Osteocyte (in vitro differentiated cells): ENCODE data around the gene ITGA7. TPM values are rescaled to one million over a fixed set of nuclear protein-coding genes. Genes with fewer than 3 reads are reported as not detected.
"Not testable (repeated sequence)": the region's sequence is repeated elsewhere in the genome, so short reads cannot be mapped to it uniquely, and the experiment has no call there.

Source experiments
- DNase-seq: peaks from one replicate; pipeline ENCODE4 v3.0.0; 2021; ENCODE audit warnings: mixed read lengths; ENCODE audit not compliant: unreplicated experiment; ENCODE audit errors: extremely low spot score
- H3K27ac Mint-ChIP-seq: one replicate; pipeline ENCODE4 v1.8.0; 2021; ENCODE audit warnings: mild to moderate bottlenecking, mixed read lengths; ENCODE audit not compliant: unreplicated experiment
- H3K27me3 Mint-ChIP-seq: one replicate; pipeline ENCODE4 v1.8.0; 2021; ENCODE audit warnings: mixed read lengths; ENCODE audit not compliant: unreplicated experiment
- H3K36me3 Mint-ChIP-seq: one replicate; pipeline ENCODE4 v1.8.0; 2021; ENCODE audit warnings: mixed read lengths; ENCODE audit not compliant: unreplicated experiment
- H3K4me1 Mint-ChIP-seq: one replicate; pipeline ENCODE4 v1.8.0; 2021; ENCODE audit warnings: mixed read lengths; ENCODE audit not compliant: unreplicated experiment
- H3K4me3 Mint-ChIP-seq: one replicate; pipeline ENCODE4 v1.8.0; 2021; ENCODE audit warnings: mild to moderate bottlenecking, moderate library complexity, mixed read lengths; ENCODE audit not compliant: unreplicated experiment
- H3K9me3 Mint-ChIP-seq: one replicate; pipeline ENCODE4 v1.8.0; 2021; ENCODE audit warnings: mixed read lengths; ENCODE audit not compliant: unreplicated experiment
- total RNA-seq: library from RNA; stranded (reverse); gene quantifications from 2 replicates; pipeline ENCODE4 v1.2.1, GENCODE V29; 2021
- TF ChIP-seq, protein P1 (sequence below): fragments of 200-600 bp; sonication (generic); IDR thresholded peaks from 2 replicates; pipeline ENCODE4 v1.5.0; 2021; ENCODE audit warnings: antibody characterized with exemption, mild to moderate bottlenecking, moderate library complexity

The ITGA7 gene
- total RNA-seq, 1 donor from 2014 or later, result 5.7 TPM

DNA sequence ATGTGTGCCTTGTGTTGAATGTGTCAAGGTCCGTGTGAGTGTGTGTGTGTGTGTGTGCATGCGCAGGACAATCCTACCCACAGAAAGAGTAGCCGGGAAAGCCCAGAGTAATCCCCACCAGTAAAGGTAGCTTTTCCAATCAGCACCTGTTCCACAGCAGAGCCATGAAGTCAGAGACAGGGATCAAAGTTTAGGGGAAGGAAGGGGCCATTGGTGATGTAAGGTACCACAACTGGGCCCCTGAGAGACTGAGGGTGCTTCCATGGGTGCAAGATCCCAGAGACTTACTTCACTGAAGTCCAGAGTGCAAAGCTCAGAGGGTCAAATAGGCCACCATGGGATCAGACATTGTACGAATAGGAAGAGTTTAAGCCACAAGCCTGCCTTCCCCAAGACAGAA is 50.5 kb downstream of the ITGA7 start:
- H3K9me3 Mint-ChIP-seq, result no peaks in the 10 kb centered on the region
- no peak overlapping the region for H3K4me3 Mint-ChIP-seq
- no peak overlapping the region for H3K27ac Mint-ChIP-seq
- TF ChIP-seq, protein P1, sequence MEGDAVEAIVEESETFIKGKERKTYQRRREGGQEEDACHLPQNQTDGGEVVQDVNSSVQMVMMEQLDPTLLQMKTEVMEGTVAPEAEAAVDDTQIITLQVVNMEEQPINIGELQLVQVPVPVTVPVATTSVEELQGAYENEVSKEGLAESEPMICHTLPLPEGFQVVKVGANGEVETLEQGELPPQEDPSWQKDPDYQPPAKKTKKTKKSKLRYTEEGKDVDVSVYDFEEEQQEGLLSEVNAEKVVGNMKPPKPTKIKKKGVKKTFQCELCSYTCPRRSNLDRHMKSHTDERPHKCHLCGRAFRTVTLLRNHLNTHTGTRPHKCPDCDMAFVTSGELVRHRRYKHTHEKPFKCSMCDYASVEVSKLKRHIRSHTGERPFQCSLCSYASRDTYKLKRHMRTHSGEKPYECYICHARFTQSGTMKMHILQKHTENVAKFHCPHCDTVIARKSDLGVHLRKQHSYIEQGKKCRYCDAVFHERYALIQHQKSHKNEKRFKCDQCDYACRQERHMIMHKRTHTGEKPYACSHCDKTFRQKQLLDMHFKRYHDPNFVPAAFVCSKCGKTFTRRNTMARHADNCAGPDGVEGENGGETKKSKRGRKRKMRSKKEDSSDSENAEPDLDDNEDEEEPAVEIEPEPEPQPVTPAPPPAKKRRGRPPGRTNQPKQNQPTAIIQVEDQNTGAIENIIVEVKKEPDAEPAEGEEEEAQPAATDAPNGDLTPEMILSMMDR, result no peak
- peaks cover 48% of the 10 kb centered on the region for H3K27me3 Mint-ChIP-seq
- no peaks in the 10 kb centered on the region for H3K36me3 Mint-ChIP-seq
- no peak for DNase-seq
- no peaks in the 10 kb centered on the region for H3K4me1 Mint-ChIP-seq

DNA sequence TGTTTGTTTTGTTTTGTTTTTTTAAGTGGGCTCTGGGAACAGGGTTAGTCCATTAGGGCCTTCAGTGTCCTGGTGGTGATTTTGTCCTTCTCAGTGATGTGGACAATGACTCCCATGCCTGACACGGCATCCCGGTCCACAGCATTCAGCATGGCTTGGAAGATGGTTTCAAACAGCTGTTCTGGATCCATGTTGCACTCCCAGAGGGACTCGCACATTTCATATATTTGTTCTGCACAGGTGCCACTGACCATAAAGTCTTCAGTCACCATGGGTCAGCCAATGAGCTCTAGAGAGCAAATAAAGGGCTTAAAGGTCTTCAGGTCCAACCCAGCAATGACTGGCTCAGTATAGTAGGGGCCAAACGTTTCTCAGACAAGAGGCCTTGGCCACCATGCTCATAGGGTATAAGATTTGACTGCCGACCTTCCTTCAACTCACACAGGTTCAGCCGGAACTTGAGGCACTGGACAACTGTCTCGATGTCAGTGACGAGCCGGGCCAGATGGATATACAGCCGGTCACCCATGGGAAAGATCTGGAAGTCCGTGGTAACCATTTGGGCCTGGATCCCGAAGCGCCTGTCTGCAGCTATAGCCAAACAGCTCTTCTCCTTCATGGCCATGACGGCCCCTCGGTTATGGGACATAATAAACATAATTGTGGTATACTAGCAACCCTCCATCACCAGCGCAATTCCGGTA is 53.0 kb downstream of the ITGA7 start:
- Mint-ChIP-seq H3K36me3 (no peaks in the 10 kb centered on the region), H3K4me1 (no peaks in the 10 kb centered on the region), H3K27me3 (peaks cover 35% of the 10 kb centered on the region), H3K27ac (no peak overlapping the region), H3K9me3 (no peaks in the 10 kb centered on the region), H3K4me3 (no peak overlapping the region)
- TF ChIP-seq, protein P1, result no peak
- DNase-seq, result no peak

DNA sequence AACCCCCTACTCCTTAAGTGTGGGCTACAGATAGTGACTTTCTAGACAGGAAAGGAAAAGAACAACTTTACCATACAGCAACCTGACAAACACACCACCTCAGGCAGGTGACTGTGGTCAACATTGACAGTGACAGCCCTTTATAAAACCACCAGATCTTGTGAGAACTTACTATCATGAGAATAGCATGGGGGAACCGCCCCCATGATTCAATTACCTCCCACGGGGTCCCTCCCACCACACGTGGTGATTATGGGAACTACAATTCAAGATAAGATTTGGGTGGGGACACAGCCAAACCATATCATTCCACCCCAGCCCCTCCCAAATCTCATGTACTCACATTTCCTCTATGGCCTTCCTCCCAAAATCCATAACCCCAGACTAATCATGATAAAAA is 54.7 kb downstream of the ITGA7 start:
- TF ChIP-seq, protein P1, result no peak
- Mint-ChIP-seq H3K36me3 (no peaks in the 10 kb centered on the region), H3K27ac (no peak overlapping the region), H3K4me3 (no peak overlapping the region), H3K4me1 (no peaks in the 10 kb centered on the region), H3K27me3 (peaks cover 23% of the 10 kb centered on the region), H3K9me3 (no peaks in the 10 kb centered on the region)
- no peak for DNase-seq

DNA sequence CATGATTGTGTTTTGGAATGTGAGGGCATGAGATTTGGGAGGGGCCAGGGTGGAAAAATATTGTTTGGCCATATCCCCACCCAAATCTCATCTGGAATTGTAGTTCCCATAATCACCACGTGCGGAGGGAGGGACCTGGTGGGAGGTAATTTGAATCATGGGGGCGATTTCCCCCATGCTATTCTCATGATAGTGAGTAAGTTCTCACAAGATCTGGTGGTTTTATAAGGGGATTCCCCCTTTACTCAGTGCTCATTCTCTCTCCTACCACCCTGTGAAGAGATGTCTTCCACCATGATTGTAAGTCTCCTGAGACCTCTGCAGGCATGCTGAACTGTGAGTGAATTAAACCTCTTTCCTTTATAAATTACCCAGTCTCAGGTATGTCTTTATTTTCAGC is 55.4 kb downstream of the ITGA7 start:
- H3K4me1 Mint-ChIP-seq, result no peaks in the 10 kb centered on the region
- TF ChIP-seq, protein P1, result no peak
- no peak overlapping the region for H3K27ac Mint-ChIP-seq
- H3K27me3 Mint-ChIP-seq, result peaks cover 16% of the 10 kb centered on the region
- no peak for DNase-seq
- H3K36me3 Mint-ChIP-seq, result no peaks in the 10 kb centered on the region
- no peak overlapping the region for H3K4me3 Mint-ChIP-seq
- no peaks in the 10 kb centered on the region for H3K9me3 Mint-ChIP-seq

DNA sequence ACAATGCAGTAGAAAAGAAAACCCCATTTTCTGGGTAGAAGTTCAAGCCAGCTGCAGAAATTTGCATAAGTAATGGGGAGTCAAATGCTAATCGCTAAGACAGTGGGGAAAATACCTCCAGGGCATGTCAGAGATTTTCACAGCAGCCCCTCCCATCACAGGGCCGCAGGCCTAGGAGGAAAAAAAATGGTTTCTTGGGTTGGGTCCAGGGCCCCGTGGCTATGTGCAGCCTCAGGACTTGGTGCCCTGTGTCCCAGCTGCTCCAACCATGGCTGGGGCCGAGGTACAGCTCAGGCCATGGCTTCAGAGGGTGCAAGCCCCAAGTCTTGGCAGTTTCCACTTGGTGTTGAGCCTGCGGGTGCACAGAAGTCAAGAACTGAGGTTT is 56.4 kb downstream of the ITGA7 start:
- H3K27me3 Mint-ChIP-seq, result peaks cover 5% of the 10 kb centered on the region
- H3K4me1 Mint-ChIP-seq, result no peaks in the 10 kb centered on the region
- H3K36me3 Mint-ChIP-seq, result no peaks in the 10 kb centered on the region
- H3K4me3 Mint-ChIP-seq, result no peak overlapping the region
- TF ChIP-seq, protein P1, result no peak
- H3K27ac Mint-ChIP-seq, result no peak overlapping the region
- DNase-seq, result no peak
- no peaks in the 10 kb centered on the region for H3K9me3 Mint-ChIP-seq

DNA sequence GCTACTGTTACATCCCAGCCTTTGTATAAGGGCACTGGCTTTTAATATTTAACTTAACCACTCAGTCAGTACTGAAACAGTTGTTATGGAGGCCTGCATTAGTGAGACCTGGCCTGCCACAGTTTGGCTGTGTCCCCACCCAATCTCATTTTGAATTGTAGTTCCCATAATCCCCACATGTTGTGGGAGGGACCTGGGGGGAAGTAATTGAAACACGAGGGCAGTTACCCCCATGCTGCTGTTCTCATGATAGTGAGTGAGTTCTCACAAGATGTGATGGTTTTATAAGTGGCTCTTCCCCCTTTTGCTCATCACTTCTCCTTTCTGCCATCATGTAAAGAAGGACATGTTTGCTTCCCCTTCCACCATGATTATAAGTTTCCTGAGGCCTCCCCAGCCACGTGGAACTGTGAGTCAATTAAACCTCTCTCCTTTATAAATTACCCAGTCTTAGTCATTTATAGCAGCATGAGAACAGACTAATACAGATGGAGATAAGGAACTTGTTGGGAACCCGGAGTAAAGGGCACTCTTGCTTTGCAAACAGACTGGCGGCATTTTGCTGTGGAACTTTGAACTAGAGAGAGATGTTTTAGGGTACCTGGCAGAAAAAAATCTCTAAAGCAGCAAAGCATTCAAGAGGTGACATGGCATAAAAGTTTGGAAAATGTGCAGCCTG is 56.9 kb downstream of the ITGA7 start:
- not testable (repeated sequence) for DNase-seq, H3K27ac Mint-ChIP-seq

More for the DNA sequence above, 56.9 kb downstream of the ITGA7 start:
- not testable (repeated sequence) for H3K9me3 Mint-ChIP-seq, H3K4me1 Mint-ChIP-seq, H3K4me3 Mint-ChIP-seq, H3K36me3 Mint-ChIP-seq, H3K27me3 Mint-ChIP-seq
